Neuronal stem cell (in vitro differentiated cells): ENCODE results near the gene LETMD1.

ENCODE experiments used
- DNase-seq: peaks from one replicate; pipeline ENCODE4 v3.0.0-alpha.2; 2013; ENCODE audit warnings: low spot score
- H2AFZ ChIP-seq: one replicate; pipeline ENCODE4 v1.6.1; 2013; ENCODE audit warnings: mild to moderate bottlenecking, low read length, inconsistent platforms
- H2AK5ac ChIP-seq: 2 replicates; pipeline ENCODE4 v1.6.1; 2013; ENCODE audit warnings: low read depth, mild to moderate bottlenecking, inconsistent platforms, low read length, moderate library complexity, mixed read lengths
- H2BK120ac ChIP-seq: 2 replicates; pipeline ENCODE4 v1.6.1; 2013; ENCODE audit warnings: low read depth, mild to moderate bottlenecking, inconsistent platforms, low read length, moderate library complexity, mixed read lengths
- H2BK12ac ChIP-seq: one replicate; pipeline ENCODE4 v1.6.1; 2013; ENCODE audit warnings: low read length, inconsistent platforms
- H2BK15ac ChIP-seq: 2 replicates; pipeline ENCODE4 v1.6.1; 2013; ENCODE audit warnings: mild to moderate bottlenecking, low read length, inconsistent platforms, mixed read lengths
- H2BK5ac ChIP-seq: one replicate; pipeline ENCODE4 v1.6.1; 2013; ENCODE audit warnings: inconsistent platforms, mild to moderate bottlenecking, low read length, moderate library complexity
- H3K14ac ChIP-seq: one replicate; pipeline ENCODE4 v1.6.1; 2013; ENCODE audit warnings: low read length, inconsistent platforms
- H3K18ac ChIP-seq: 2 replicates; pipeline ENCODE4 v1.6.1; 2013; ENCODE audit warnings: low read length, inconsistent platforms
- H3K23ac ChIP-seq: 2 replicates; pipeline ENCODE4 v1.6.1; 2013; ENCODE audit warnings: low read depth, mild to moderate bottlenecking, mixed read lengths, low read length, inconsistent platforms; ENCODE audit not compliant: poor library complexity
- H3K27ac ChIP-seq: replicated peaks from 3 replicates; pipeline ENCODE4 v1.5.1; 2013; ENCODE audit warnings: low read length, inconsistent platforms
- H3K27me3 ChIP-seq, 3 experiments: 2 replicates each; pipeline ENCODE4 v1.6.1; 2013; ENCODE audit warnings: low read length in 3 of 3, mild to moderate bottlenecking in 2 of 3, inconsistent platforms in 1 of 3, low read depth in 1 of 3, mixed read lengths in 1 of 3, moderate library complexity in 1 of 3; ENCODE audit not compliant: control insufficient read depth in 3 of 3, insufficient read depth in 3 of 3
- H3K36me3 ChIP-seq, 2 donors: replicated peaks in 1 of 2; 2 replicates each; pipeline ENCODE4 v1.6.1; 2013; ENCODE audit warnings: low read length in 2 of 2; ENCODE audit not compliant: control insufficient read depth in 2 of 2, insufficient read depth in 2 of 2
- H3K4ac ChIP-seq: 2 replicates; pipeline ENCODE4 v1.6.1; 2013; ENCODE audit warnings: inconsistent platforms, mild to moderate bottlenecking, low read length, moderate library complexity
- H3K4me1 ChIP-seq, 2 donors: 1 replicate in 1 of 2; 2 replicates in 1 of 2; pipeline ENCODE4 v1.6.1; 2013; ENCODE audit warnings: low read length in 2 of 2, low read depth in 1 of 2; ENCODE audit not compliant: control insufficient read depth in 2 of 2, insufficient read depth in 1 of 2
- H3K4me2 ChIP-seq: one replicate; pipeline ENCODE4 v1.6.1; 2013; ENCODE audit warnings: mild to moderate bottlenecking, low read length, inconsistent platforms; ENCODE audit not compliant: insufficient read depth, poor library complexity, severe bottlenecking
- H3K4me3 ChIP-seq, 2 donors: 2 replicates each; pipeline ENCODE4 v1.5.1; 2013; ENCODE audit warnings: low read length in 2 of 2, mild to moderate bottlenecking in 2 of 2, inconsistent platforms in 1 of 2, moderate library complexity in 1 of 2
- H3K79me1 ChIP-seq: one replicate; pipeline ENCODE4 v1.6.1; 2013; ENCODE audit warnings: low read depth, mild to moderate bottlenecking, inconsistent platforms, low read length, moderate library complexity
- H3K9ac ChIP-seq: one replicate; pipeline ENCODE4 v1.6.1; 2013; ENCODE audit warnings: mild to moderate bottlenecking, low read depth, low read length, inconsistent platforms; ENCODE audit not compliant: poor library complexity
- H3K9me3 ChIP-seq, 2 donors: replicated peaks in 1 of 2; 2 replicates each; pipeline versions ENCODE3 to v1.6.1; 2013; ENCODE audit warnings: low read length in 2 of 2, mild to moderate bottlenecking in 2 of 2, inconsistent platforms in 1 of 2, low read depth in 1 of 2, mixed read lengths in 1 of 2, moderate library complexity in 1 of 2; ENCODE audit not compliant: control insufficient read depth in 2 of 2, insufficient read depth in 1 of 2
- H4K8ac ChIP-seq: one replicate; pipeline ENCODE4 v1.6.1; 2013; ENCODE audit warnings: low read depth, mild to moderate bottlenecking, inconsistent platforms, low read length, moderate library complexity
- H4K91ac ChIP-seq: one replicate; pipeline ENCODE4 v1.6.1; 2013; ENCODE audit warnings: low read length, low read depth, mild to moderate bottlenecking, inconsistent platforms; ENCODE audit not compliant: poor library complexity
- WGBS, 2 donors: extraction: QIAGEN DNeasy Blood & Tissue Kit; methylation state at CpG; one replicate each; pipeline ENCODE4 v1.1.7; 2013; ENCODE audit warnings: missing lambda C conversion rate in 2 of 2, mixed read lengths in 1 of 2; ENCODE audit not compliant: insufficient read length in 2 of 2, insufficient replicate concordance in 1 of 2; ENCODE audit errors: extremely low coverage in 2 of 2; 5-methylcytosine and 5-hydroxymethylcytosine counted together

Gene LETMD1

DNA sequence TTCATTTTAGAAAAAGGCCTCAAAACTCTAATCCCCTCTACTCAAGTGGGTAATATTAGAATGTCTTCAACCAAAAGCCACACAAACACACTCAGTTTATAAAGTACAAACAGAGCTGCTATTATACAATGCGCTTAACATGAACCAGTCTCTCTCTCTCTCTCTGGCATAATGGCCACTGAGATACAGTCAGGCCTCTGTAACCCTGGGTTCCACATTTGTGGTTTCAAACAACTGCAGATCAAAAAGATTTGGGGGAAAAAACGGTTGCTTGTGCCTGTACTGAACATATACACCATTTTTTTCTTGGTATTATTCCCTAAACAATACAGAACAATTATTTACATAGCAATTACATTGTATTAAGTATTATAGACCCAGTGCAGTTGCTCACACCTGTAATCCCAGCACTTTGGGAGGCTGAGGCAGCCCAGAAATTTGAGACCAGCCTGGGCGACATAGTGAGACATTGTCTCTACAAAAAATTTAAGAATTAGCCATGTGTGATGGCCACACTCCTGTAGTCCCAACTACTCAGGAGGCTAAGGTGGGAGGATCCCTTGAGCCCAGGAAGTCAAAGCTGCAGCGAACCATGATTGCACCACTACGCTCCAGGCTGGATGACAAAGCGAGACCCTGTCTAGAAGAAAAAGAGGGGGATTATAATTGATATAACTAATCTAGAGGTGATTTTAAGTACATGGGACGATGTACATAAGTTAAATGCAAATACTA lies 27.5 kb upstream of the LETMD1 start:
- no peak overlapping the region for H3K23ac ChIP-seq
- no peak overlapping the region for H2AFZ ChIP-seq
- H3K18ac ChIP-seq: no peak overlapping the region
- no peaks in the 10 kb centered on the region for H3K9me3 ChIP-seq
- H2BK15ac ChIP-seq: no peak overlapping the region
- H4K8ac ChIP-seq: no peak overlapping the region
- no peak overlapping the region for H2BK120ac ChIP-seq
- H3K36me3 ChIP-seq: peaks cover 0 to 3% of the 10 kb centered on the region in 2 donors
- H3K4me2 ChIP-seq: no peak overlapping the region
- H4K91ac ChIP-seq: no peak overlapping the region
- H3K27me3 ChIP-seq: no peaks in the 10 kb centered on the region
- no CpG with 5 or more reads among the region's 7 CpGs for WGBS, 2 donors
- no peak overlapping the region for H2BK12ac ChIP-seq
- no peak overlapping the region for H3K27ac ChIP-seq
- no peak overlapping the region for H3K4ac ChIP-seq
- no peak overlapping the region for H3K14ac ChIP-seq
- H3K9ac ChIP-seq: no peak overlapping the region
- peaks cover 2 to 5% of the 10 kb centered on the region in 2 donors for H3K4me1 ChIP-seq
- no peak for DNase-seq
- no peaks in the 10 kb centered on the region for H3K79me1 ChIP-seq
- no peak overlapping the region for H3K4me3 ChIP-seq
- no peak overlapping the region for H2BK5ac ChIP-seq
- H2AK5ac ChIP-seq: no peak overlapping the region

DNA sequence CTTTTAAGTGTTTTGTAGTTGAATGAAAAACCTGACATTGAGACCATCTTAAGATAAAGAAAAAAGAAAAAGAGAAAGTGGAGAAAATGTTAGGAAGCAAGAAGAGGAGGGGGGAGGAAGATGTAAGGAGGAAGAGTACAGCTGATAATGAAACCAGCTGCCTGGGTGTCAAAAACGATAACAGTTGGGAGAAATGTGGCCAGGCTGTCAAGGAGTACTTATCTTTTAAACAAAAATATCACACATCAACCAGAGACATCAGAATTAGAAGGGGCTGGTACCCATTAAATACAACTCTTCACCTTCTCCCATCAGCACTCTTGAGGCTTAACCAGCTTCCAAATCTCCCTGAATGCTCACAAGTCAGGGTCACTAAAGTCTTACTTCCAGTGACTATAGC lies 26.4 kb upstream of the LETMD1 start:
- no peak overlapping the region for H3K18ac ChIP-seq

DNA sequence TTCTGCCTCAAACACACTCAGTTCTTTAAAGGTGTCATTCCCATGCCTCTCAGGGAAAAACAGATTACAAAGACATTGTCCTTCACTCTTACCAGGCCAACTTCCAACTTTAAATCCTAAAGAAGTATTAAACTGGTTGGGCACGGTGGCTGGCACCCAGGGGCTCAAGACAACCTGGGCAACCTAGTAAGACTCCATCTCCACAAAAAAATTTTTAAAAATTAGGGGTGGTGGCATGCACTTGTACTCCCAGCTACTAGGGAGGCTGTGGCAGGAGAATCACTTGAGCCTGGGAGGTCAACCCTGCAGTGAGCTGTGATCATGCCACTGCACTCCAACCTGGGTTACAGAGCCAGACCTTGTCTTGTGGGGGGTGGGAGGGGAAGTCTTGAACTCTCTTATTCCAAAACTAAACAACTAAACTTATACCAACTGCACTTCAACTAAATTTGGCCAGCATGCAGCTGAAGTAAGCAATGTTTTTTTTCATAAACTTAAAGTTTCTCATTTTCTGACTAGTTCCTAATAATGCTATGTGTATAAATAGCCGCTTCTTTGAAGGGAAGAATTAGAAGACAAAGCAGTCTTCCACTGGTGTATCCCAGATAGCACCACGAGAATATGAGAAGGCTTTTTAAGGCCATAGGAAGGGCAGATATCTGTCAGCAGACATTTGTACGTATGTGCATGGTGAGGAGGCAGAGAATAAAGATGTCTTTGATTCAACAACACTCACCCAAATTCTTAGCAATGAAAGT lies 24.3 kb upstream of the LETMD1 start:
- no peak overlapping the region for H3K27ac ChIP-seq
- no peak overlapping the region for H3K4ac ChIP-seq
- no peak overlapping the region for H2BK15ac ChIP-seq
- no peak overlapping the region for H2BK120ac ChIP-seq
- peak overlapping the region; percentile 33 for H3K14ac ChIP-seq
- no CpG with 5 or more reads among the region's 4 CpGs for WGBS, 2 donors
- H3K23ac ChIP-seq: no peak overlapping the region
- no peak overlapping the region for H2AK5ac ChIP-seq
- no peak overlapping the region for H4K91ac ChIP-seq
- DNase-seq: no peak
- H3K9me3 ChIP-seq: no peaks in the 10 kb centered on the region
- H3K18ac ChIP-seq: peak overlapping the region; percentile 74
- H3K4me2 ChIP-seq: no peak overlapping the region
- no peak overlapping the region for H2BK5ac ChIP-seq
- peak overlapping the region in 1 of 2 donors; percentile 65 for H3K4me3 ChIP-seq
- no peak overlapping the region for H2BK12ac ChIP-seq
- peaks cover 0 to 3% of the 10 kb centered on the region in 2 donors for H3K36me3 ChIP-seq
- H3K4me1 ChIP-seq: peaks cover 8 to 12% of the 10 kb centered on the region in 2 donors
- H3K27me3 ChIP-seq: peaks cover 0 to 2% (median 0%) of the 10 kb centered on the region in 3 experiments
- H4K8ac ChIP-seq: no peak overlapping the region
- H2AFZ ChIP-seq: no peak overlapping the region
- H3K9ac ChIP-seq: no peak overlapping the region
- H3K79me1 ChIP-seq: no peaks in the 10 kb centered on the region

More for the DNA sequence above, 26.4 kb upstream of the LETMD1 start:
- Histone ChIP-seq H3K9ac (no peak overlapping the region), H3K27ac (no peak overlapping the region), H4K8ac (no peak overlapping the region), H3K9me3 (no peaks in the 10 kb centered on the region), H3K14ac (no peak overlapping the region), H2AFZ (no peak overlapping the region), H4K91ac (no peak overlapping the region), H3K79me1 (no peaks in the 10 kb centered on the region), H2AK5ac (no peak overlapping the region), H2BK5ac (no peak overlapping the region), H2BK15ac (no peak overlapping the region), H3K27me3 (no peaks in the 10 kb centered on the region), H3K4me3 (no peak overlapping the region), H2BK12ac (no peak overlapping the region), H3K4me2 (no peak overlapping the region), H3K4me1 (peaks cover 5 to 8% of the 10 kb centered on the region in 2 donors), H2BK120ac (no peak overlapping the region), H3K36me3 (peaks cover 0 to 3% of the 10 kb centered on the region in 2 donors), H3K4ac (no peak overlapping the region), H3K23ac (no peak overlapping the region)
- no CpG with 5 or more reads among the region's 1 CpG for WGBS, 2 donors
- no peak for DNase-seq

- Histone ChIP-seq H2BK5ac (peak overlapping the region; percentile 95), H2AFZ (peak overlapping the region; percentile 96), H3K36me3 (peaks cover 0 to 3% of the 10 kb centered on the region in 2 donors), H4K91ac (no peak overlapping the region), H3K27me3 (peaks cover 0 to 2% (median 0%) of the 10 kb centered on the region in 3 experiments), H3K9ac (no peak overlapping the region), H3K18ac (peak overlapping the region; percentile 99), H4K8ac (no peak overlapping the region), H2BK12ac (no peak overlapping the region), H3K4me2 (peak overlapping the region; percentile 71), H3K4me3 (peak overlapping the region; percentile 65 to 83), H3K23ac (no peak overlapping the region), H3K27ac (peak overlapping the region; percentile 98), H3K9me3 (no peaks in the 10 kb centered on the region), H3K4me1 (peaks cover 8 to 12% of the 10 kb centered on the region in 2 donors), H3K4ac (no peak overlapping the region), H2BK15ac (peak overlapping the region; percentile 99), H2AK5ac (no peak overlapping the region), H3K14ac (no peak overlapping the region), H2BK120ac (peak overlapping the region; percentile 98), H3K79me1 (no peaks in the 10 kb centered on the region)
- no CpG with 5 or more reads among the region's 9 CpGs for WGBS, 2 donors
- DNase-seq: no peak
Observed at GRCh38 chr12:51025338-51025835, 22.7 kb upstream of the LETMD1 start.
